Activated CD4-positive, alpha-beta T cell treated with anti-CD3 and anti-CD28 coated beads, Interleukin-2, amount 50 U/mL, for 4 hours (primary cell): ENCODE data around the gene RTN3.
"Not testable (repeated sequence)": the region's sequence is repeated elsewhere in the genome, so short reads cannot be mapped to it uniquely, and the experiment has no call there.

Experiments used
- DNase-seq, 2 experiments: peaks; one replicate each; pipeline ENCODE4 v3.0.0-alpha.2; 2020

The RTN3 gene, protein sequence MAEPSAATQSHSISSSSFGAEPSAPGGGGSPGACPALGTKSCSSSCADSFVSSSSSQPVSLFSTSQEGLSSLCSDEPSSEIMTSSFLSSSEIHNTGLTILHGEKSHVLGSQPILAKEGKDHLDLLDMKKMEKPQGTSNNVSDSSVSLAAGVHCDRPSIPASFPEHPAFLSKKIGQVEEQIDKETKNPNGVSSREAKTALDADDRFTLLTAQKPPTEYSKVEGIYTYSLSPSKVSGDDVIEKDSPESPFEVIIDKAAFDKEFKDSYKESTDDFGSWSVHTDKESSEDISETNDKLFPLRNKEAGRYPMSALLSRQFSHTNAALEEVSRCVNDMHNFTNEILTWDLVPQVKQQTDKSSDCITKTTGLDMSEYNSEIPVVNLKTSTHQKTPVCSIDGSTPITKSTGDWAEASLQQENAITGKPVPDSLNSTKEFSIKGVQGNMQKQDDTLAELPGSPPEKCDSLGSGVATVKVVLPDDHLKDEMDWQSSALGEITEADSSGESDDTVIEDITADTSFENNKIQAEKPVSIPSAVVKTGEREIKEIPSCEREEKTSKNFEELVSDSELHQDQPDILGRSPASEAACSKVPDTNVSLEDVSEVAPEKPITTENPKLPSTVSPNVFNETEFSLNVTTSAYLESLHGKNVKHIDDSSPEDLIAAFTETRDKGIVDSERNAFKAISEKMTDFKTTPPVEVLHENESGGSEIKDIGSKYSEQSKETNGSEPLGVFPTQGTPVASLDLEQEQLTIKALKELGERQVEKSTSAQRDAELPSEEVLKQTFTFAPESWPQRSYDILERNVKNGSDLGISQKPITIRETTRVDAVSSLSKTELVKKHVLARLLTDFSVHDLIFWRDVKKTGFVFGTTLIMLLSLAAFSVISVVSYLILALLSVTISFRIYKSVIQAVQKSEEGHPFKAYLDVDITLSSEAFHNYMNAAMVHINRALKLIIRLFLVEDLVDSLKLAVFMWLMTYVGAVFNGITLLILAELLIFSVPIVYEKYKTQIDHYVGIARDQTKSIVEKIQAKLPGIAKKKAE

DNA sequence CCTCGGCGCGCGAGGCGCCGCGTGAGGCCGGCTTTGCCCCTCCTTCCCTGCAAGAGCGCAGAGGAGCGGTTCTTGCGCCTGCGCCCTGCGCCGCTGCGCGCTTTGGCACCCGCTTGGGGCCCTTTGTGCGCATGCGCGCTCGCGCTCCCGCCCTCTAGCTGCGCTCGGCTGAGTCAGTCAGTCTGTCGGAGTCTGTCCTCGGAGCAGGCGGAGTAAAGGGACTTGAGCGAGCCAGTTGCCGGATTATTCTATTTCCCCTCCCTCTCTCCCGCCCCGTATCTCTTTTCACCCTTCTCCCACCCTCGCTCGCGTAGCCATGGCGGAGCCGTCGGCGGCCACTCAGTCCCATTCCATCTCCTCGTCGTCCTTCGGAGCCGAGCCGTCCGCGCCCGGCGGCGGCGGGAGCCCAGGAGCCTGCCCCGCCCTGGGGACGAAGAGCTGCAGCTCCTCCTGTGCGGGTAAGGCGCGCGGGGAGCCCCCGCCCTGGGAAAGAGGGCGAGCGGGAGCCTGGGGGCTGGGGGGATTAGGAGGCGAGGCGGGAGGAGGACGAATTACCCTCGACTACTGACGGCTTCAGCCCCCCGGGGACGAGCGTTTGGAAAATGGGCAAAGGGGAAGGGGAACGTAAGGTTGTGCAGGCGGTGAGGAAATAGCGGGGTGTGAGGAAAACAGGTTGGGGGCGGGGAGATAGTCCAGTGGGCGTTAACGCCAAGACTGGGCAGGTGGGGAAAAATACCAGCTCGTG, at the start of gene RTN3:
RTN3 (plus strand) TSS at position 180 of the 745 bp plus-strand sequence; CDS start at position 317, 137 bp downstream.
- DNase-seq, result peak; percentile 94 to 97

DNA sequence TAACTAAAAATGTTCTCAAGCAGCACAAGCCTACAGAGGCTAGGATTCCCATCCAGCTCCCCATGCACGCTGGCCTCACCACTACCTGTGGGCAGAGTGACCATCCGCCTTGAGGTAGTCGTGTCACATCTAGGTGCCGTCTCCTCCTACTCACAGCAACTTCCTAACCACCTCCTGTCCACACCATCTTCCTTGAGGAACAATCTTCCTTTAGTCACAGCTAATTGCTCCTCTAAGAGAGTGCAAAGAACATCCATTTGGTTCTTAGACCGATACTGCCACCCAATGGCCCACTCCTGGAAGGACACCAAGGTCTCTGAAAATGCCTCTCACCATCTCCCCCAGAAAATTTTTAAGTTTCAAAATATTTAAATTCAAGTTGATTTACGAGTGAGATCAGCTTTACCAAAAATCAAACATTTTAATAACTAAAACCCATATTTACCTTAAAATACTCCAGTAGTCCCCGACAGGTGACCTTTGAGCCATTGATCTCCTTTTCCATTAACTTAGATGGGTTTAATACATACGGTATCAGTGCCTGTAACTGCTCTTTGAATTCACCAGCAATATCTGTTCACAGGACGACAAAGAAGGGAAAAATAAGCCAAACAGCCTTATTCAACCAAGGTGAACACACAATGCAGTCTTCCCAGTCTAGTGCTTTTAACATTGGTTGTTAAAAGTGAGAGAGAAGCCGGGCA, 45.4 kb upstream of the RTN3 start:
- DNase-seq, result peak; percentile 62 to 70

DNA sequence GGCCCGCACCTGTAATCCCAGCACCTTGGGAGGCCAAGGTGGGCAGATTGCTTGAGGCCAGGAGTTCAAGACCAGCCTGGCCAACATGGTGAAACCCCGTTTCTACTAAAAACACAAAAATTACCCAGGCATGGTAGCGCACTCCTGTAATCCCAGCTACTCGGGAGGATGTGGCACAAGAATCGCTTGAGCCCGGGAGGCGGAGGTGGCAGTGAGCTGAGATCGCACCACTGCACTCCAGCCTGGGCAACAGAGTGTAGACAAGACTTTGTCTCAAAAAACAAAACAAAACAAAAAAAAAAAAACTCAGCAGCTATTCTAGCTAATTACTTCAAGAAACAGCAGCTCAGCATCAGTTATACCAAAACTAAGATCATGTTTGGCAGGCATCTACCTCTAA, 42.9 kb upstream of the RTN3 start:
- DNase-seq, result not testable (repeated sequence)

DNA sequence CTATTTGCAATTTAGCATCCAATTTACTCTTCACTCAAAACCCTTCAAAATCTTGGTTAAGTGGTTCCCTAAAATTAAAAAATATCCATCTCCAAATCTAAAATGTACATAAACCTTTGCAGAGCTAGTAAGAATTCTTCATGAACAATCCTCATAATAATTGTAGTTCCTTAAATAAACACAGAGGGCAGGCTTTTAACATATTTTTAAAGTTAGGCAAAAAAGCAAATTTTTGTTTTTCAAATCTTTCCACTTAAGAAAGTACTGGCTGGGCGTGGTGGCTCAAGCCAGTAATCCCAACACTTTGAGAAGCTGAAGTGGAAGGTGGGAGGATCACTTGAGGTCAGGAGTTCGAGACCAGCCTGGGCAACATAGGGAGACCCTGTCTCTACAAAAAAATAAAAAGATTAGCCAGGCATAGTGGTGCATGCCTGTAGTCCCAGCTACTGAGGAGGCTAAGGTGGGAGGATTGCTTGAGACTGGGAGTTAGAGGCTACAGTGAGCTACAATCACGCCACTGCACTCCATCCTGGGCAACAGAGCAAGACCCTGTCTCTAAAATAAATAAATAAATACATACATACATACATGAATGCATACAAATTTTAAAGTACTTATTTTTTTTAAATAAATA, 42.0 kb upstream of the RTN3 start:
- DNase-seq, result no peak

DNA sequence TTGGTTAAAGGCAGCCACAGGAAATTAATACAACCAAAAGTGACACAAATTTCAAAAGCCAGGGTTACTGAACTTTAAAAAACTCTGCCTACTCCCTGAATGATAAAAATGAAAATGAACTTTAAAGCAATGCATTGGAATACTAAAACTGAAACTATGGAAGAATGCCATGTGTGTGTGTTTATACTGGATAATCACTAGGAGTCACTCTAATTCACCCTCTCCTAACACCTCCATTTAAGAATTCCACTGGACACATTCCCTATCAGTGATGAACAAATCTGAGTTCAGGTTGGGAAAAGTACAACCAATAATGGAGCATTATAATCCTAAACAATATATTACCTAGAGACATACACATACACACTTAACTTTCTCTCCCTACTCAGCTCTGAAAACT, 39.6 kb upstream of the RTN3 start:
- DNase-seq, result no peak

DNA sequence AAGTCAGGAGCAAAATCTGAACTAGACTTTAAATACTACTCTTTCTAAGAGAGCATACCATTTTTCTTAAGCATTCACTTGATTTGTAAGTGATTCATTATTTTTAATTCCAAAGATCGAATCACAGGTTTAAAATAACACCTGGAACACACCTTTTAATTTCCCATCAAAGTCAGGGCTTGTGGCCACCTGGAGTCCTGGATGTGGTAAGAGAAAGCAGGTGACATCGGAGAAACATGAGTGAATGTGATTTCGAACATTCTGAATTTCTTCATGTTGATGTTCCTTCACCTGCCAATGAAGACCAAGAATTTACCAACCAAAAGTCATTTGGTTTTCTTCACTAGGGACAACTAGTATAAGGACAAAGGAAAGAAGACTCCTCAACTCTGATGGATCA, 38.1 kb upstream of the RTN3 start:
- DNase-seq, result no peak

DNA sequence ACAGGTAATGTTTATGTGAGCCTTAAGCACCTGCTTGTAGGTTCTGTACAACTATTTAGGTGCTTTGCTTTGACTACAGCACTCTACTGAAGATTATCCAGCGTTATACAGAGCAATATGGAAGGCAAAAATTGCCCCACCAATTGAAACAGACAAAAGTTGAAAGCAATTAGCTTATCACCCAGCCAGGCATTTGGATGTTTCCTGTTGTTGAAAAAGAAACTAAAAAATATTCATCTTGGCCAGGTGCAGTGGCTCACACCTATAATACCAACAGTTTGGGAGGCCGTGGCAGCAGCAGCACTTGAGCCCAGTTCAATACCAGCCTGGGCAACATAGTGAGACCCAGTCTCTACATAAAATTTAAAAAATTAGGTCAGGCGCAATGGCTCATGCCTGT, 28.6 kb upstream of the RTN3 start:
- DNase-seq, result no peak

DNA sequence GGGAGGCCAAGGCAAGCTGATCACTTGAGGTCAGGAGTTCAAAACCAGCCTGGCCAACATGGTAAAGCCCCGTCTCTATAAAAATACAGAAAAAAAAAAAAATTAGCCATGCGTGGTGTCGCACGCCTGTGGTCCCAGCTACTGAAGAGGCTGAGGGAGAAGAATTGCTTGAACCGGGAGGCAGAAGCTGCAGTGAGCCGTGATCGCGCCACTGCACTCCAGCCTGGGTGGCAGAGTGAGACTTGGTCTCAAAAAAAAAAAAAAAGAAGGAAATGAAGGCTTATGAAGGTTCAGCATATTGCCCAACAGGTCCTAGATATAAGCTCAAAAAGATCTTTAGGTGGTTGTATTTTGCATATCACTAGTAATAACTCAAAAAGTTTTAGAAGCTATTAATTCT, 20.3 kb upstream of the RTN3 start:
- no peak for DNase-seq

DNA sequence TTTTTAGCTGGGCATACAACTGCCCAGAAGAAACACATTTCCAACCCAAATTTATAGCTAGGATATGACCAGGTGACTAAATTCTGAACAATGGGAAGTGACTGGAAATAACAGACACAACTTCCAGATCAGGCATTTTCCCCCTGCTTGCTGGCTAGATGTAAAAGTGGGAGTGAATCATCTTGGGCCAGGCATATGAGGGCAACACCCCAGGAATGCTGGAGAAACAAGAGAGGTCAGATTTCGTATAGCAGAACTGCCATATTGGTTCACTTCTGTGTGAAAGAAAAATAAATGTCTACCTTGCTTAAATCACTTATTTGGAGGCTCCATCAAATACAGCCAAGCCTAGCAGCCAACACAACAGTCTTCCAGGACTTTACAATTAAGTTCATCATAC, 17.5 kb upstream of the RTN3 start:
- DNase-seq, result no peak

DNA sequence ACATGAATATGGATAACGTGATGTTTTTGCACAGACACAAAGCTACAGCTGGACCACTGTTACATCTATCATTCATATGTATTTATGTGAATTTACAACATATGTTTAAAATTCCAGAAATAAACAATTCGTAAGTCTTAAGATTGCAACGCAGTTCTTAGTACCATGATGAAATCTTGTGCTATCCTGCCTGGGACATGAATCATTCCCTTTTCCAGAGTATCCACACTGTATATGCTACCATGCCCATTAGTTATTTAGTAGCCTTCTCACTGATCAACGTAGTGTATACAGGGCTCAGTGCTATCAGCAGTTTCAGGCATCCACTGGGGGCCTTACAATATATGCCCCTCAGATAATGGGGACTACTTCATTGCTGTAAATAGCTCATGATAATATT, 14.4 kb upstream of the RTN3 start:
- DNase-seq, result no peak

DNA sequence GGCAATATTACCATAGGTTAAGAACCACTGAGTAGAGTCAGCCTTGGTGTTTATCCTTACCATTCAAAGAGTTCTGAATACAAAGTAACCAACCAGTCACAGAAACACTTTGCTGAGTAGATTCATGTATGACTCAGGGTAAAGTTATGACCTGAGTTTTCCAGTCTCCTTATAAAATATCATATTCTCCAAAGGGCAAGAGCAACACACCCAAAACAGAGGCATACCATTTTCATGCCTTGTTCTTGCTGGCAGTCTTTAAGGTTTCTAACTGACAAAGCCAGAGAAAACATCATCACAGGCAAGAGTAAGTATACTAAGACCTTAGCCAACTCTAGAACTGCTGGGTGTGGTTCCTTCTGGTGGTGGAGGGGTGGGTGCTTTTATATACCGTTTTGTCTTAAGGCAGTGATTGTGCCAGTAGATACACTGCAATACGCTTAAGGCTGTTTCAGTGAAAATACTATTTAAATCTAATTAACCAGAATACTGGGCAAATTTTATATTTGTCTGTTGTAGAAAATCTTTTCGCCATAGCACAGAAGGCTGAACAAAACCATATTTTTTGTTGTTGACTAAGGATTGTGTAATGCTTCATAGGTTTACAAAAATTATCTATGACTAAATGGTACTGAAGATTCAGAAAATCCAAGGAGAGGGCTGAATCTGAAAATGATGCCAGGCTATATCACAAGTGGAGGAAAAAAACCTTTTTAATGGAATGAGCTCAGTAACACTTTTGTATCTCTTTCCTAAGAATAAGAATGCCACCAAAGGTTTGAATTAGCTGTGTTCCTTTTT, 13.1 kb upstream of the RTN3 start:
- DNase-seq, result no peak

DNA sequence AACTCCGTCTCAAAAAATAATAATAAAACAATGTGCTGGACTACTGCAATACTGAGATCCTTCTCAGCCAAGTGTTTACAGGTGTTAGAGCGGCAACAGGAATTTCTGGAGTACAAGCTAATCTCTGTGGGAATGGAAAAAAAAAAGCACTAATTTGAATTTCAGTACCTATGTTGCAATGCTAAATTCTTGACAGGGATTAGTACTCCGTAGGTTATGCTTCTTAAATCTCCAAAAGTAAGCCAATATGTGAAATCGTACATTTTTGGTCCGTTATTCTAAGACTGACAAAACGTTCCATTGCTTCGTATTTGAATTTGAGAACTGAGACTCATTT, 11.2 kb upstream of the RTN3 start:
- no peak for DNase-seq

DNA sequence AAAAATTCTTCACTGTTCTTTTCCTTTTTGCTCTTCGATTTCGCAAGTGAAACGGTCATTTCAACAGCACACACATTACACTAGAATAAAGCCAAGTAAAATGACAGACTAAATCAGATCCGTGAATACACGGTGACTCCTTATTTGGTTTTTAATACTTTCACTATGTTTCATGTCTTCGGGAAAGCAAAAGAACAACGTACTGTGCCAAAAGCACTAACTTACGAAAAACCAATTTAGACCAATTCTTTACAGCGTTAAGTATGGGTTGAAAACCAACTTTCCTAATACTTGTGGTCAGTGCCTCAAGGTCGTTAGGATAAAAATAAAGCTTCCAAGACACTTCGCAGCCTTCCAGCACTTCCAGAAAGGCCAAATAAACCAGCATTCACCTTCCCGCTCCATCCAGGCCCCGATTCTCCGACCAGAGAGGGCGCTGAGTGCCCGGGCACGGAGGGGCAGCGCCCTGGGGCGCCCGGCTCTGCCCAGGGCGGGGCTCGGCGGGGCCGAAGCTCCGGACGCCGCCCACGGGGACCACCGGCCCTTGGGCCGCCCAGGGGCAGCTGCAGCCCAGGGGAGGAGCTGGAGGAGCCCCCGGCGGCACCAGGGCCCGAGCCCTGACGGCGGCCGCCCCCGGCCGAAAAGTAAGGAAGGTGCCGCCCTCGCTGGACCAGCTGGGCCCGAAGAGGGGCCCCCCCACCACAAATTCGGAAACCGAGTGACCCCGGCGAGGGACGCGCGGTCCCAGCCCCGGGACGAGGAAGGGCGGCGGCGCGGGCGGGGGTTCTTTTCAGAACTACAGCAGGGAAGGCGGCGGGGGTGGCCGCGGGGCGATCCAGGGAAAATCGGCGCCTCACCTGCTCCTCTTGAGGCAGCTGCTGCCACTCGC, 10.6 kb upstream of the RTN3 start:
- no peak for DNase-seq

DNA sequence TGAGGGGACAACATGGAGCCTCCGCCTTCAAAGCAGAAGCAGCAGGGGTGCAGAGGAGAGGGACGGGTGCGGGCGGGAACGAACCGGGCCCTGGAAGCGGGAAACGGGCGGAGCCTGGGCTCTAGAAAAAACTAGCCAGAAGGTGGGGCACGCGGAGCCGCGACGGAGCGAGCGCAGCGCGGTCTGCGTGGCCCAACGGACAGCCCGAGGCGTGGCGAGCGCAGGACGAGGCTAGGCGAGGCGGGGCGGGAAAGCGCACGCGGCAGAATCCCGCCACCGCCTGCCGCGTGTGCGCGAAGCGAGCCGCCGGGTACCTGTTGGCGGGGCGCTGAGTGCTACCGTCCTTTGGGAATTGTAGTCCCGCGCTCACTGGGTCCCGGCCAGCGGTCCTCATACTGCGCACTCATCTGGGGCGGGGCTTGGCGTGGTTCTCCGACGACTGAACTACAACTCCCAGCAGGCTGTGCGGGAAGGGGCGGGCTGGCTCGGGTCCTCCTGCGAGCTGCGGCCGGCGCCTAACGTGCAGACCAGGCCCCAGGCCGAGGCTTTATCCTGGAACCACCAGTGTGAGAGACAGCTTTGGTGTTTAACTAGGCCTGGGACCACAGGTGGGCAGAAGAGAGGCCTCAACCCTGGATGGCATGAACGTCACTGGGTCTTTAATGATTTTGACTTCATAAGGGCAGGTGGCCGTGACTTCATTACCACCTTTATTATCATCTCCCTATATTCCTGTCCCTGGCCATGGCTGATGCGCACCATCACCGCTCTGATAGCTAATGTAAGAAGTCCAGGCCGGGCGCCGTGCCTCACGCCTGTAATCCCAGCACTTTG, 9.8 kb upstream of the RTN3 start, which contains the start of gene ATL3:
ATL3 (minus strand) TSS at position 55 of the 834 bp plus-strand sequence; CDS start at position 14, 41 bp downstream.
- DNase-seq, result peak; percentile 97 to 98

DNA sequence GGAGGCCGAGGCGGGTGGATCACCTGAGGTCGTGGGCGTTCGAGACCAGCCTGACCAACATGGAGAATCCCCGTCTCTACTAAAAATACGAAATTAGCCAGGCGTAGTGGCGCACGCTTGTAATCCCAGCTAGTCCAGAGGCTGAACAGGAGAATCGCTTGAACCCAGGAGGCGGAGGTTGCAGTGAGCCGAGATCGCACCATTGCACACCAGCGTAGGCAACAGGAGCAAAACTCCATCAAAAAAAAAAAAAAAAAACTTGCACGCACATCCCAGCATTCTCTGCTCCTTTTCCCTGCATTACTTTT, 9.2 kb upstream of the RTN3 start:
- DNase-seq, result no peak

DNA sequence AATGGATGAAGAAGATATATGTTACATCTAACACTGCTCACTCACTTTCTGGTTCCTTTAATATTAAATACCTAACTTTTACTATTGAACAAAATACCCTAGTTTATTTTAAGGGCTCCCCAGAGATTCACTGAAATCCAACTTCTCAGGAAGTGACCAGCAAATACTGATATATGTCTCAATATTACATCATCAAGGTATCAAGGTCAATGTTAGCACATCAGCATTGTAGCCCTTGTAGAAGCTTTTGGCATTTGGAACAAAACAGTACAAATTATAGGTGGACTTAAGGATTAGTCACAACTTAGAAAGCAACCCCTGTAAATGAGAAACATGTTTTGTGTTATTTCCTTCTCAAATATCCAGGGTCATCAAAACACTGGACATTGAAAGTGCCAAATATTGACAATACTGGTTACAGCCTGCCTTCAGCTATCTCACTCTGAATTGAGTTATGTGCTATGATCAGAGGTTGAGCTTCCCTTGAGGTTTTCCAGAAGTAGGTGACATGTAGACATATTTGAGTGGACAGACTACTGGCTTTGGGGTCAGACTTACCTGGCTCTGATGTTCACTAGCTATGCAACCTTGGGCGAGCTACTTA, 8.3 kb upstream of the RTN3 start:
- DNase-seq, result no peak

DNA sequence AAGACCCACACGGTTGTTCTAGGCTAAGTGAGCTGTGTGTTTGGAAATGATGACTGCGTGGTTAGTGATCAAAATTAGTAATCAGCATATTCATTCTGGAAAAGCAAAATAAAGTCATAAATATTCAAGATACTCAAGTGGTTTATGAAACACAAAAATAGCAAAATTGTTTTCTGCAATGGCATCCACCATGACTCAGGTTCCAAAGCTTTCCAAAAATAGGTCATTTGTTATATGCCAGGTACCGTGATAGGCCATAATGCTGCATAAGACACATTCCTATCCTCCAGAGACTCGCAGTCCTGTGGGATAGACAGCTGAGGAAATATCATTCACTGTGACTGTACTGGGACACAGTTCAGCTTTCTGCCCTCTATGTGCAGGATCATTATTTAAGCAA, 7.7 kb upstream of the RTN3 start:
- no peak for DNase-seq

DNA sequence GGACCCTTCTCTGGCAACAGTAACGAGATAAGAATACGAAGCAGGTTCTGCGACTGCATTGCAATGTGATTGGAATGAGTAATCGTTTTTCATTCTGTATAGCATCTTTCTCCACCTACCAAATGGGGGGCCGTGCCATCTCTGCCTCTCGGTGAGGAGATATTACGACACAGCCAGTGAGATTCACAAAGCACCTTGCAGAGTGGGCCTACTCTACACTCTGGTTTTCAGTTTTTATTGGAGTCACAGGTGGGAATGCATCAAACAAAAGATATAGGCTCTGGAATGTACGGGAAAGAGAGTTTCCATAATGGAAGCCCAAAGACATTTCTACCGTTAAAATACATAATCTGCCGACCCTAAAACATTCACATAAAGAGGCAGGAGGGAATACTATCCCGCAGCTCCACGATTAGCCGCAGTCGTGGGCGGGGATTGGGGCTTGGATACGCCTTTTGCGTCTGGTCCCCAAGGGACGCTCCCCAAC, 423 bp upstream of the RTN3 start:
- DNase-seq, result peak; percentile 5 to 9
